H1 (cell line): ENCODE data around the gene ARMC7. TPM values are rescaled to one million over a fixed set of nuclear protein-coding genes. Genes with fewer than 3 reads are reported as not detected.

ENCODE experiments used
- RAD21 ChIP-seq, 2 experiments: IDR thresholded peaks in 1 of 2; conservative IDR thresholded peaks in 1 of 2; 2 replicates each; pipeline ENCODE4 v1.6.1; 2011; ENCODE audit warnings: low read depth in 2 of 2, low read length in 2 of 2, improper control_type of control experiment in 1 of 2, inconsistent platforms in 1 of 2, mild to moderate bottlenecking in 1 of 2, moderate library complexity in 1 of 2
- polyA plus RNA-seq, 7 experiments: library from polyadenylated mRNA; depleted of rRNA in 3 of 7; stranded (reverse) in 5 of 7; unstranded in 2 of 7; fragments of >200 nt in 5 of 7; fragments of 200-250 nt in 2 of 7; gene quantifications; 1 replicate in 5 of 7; 2 replicates in 1 of 7; 4 replicates in 1 of 7; pipeline versions ENCODE4 v1.2.1 to v1.2.3, GENCODE V29; 2011 to 2013; ENCODE audit warnings: missing spikeins in 2 of 7, mixed read lengths in 2 of 7
- total RNA-seq: library from RNA; stranded (reverse); fragmentation: NEBNext Ultra II Directional; extraction: Animal tissue kit (Norgen Biotek cat#: 25700); gene quantifications from 2 replicates; pipeline ENCODE4 v1.2.1, GENCODE V29; 2021

Gene ARMC7
- total and polyA plus RNA-seq, 2 of the 8 experiments (the other 6 are each of a cell fraction or from before 2014, with no cell fraction given), result 9.8 to 13.6 TPM

DNA sequence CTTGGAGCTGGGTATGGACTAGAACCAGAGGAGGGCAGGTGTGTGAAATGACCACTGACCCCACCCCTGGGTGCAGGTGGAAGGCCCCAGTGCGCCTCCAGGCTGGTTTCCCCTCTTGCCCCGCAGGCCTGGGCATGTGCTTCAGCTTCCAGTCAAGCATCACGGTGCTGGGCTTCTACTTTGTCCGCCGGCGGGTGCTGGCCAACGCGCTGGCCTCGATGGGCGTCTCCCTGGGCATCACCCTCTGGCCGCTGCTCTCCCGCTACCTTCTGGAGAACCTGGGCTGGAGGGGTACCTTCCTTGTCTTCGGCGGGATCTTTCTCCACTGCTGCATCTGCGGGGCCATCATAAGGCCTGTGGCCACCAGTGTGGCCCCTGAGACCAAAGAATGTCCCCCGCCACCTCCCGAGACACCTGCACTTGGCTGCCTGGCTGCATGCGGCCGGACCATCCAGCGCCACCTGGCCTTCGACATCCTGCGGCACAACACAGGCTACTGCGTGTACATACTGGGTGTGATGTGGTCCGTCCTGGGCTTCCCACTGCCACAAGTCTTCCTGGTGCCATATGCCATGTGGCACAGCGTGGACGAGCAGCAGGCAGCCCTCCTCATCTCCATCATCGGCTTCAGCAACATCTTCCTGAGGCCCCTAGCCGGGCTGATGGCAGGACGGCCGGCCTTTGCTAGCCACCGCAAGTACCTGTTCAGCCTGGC, 9.7 kb upstream of the ARMC7 start (continued):
- no peak for TF ChIP-seq RAD21 (IDR thresholded peaks at IDR 0.05 in 1 of 2, conservative IDR thresholded peaks at IDR 0.05 in 1 of 2; ENCODE audit: low read depth in 2 of 2, low read length in 2 of 2)
- TF ChIP-seq, all 59 proteins: peak for 0
